SK-N-SH treated with all-trans-retinoic acid at 6 μM for 48 hours (cell line): Measurements from ENCODE around the gene CYBA.

Source experiments
- ATAC-seq: fragments of 200-7000 bp; cut with Tn5 transposase; 3 replicates; pipeline ENCODE4 v1.9.1; 2020; ENCODE audit warnings: mild to moderate bottlenecking, moderate library complexity
- ARNTL ChIP-seq: fragments of 450-650 bp; formaldehyde crosslinking; IDR thresholded peaks from 2 replicates; pipeline ENCODE4 v1.5.0; 2020; ENCODE audit warnings: low read depth, mild to moderate bottlenecking, moderate library complexity, borderline replicate concordance
- CREB5 ChIP-seq: fragments of 250-450 bp; sonication (Bioruptor Pico); IDR thresholded peaks from 2 replicates; pipeline ENCODE4 v1.5.1; 2020; ENCODE audit warnings: low read depth, mild to moderate bottlenecking, moderate library complexity
- CSDC2 ChIP-seq: fragments of 250-450 bp; sonication (Bioruptor Pico); IDR thresholded peaks from 2 replicates; pipeline ENCODE4 v1.5.0; 2020; ENCODE audit warnings: mild to moderate bottlenecking, moderate library complexity
- CSRNP3 ChIP-seq: fragments of 250-450 bp; sonication (Bioruptor Pico); IDR thresholded peaks from 2 replicates; pipeline ENCODE4 v1.5.1; 2021; ENCODE audit warnings: mild to moderate bottlenecking, moderate library complexity
- ESRRG ChIP-seq: fragments of 250-450 bp; sonication (Bioruptor Pico); IDR thresholded peaks from 2 replicates; pipeline ENCODE4 v1.6.1; 2021; ENCODE audit warnings: mild to moderate bottlenecking
- GLIS3 ChIP-seq: fragments of 250-450 bp; sonication (Bioruptor Pico); IDR thresholded peaks from 2 replicates; pipeline ENCODE4 v1.5.0; 2020; ENCODE audit warnings: mild to moderate bottlenecking, moderate library complexity
- OSR1 ChIP-seq: fragments of 250-450 bp; sonication (Bioruptor Pico); IDR thresholded peaks from 2 replicates; pipeline ENCODE4 v1.8.0; 2022; ENCODE audit warnings: moderate library complexity, mild to moderate bottlenecking, inconsistent platforms
- PATZ1 ChIP-seq: fragments of 250-450 bp; sonication (Bioruptor Pico); IDR thresholded peaks from 2 replicates; pipeline ENCODE4 v1.8.0; 2020; ENCODE audit warnings: mild to moderate bottlenecking, moderate library complexity, borderline replicate concordance
- POU6F1 ChIP-seq: fragments of 250-450 bp; sonication (Bioruptor Pico); IDR thresholded peaks from 2 replicates; pipeline ENCODE4 v1.8.0; 2021; ENCODE audit warnings: low read depth, mild to moderate bottlenecking, moderate library complexity, borderline replicate concordance
- PPARA ChIP-seq: fragments of 250-450 bp; sonication (Bioruptor Pico); IDR thresholded peaks from 2 replicates; pipeline ENCODE4 v1.5.0; 2020; ENCODE audit warnings: mild to moderate bottlenecking, borderline replicate concordance
- RARB ChIP-seq: fragments of 250-450 bp; sonication (Bioruptor Pico); IDR thresholded peaks from 2 replicates; pipeline ENCODE4 v1.8.0; 2021; ENCODE audit warnings: mild to moderate bottlenecking, moderate library complexity
- SNAI2 ChIP-seq: fragments of 250-450 bp; sonication (Bioruptor Pico); IDR thresholded peaks from 2 replicates; pipeline ENCODE4 v1.5.0; 2020; ENCODE audit warnings: mild to moderate bottlenecking, moderate library complexity
- TCF4 ChIP-seq: fragments of 250-450 bp; sonication (Bioruptor Pico); IDR thresholded peaks from 2 replicates; pipeline ENCODE4 v1.8.0; 2021; ENCODE audit warnings: mild to moderate bottlenecking, moderate library complexity, borderline replicate concordance
- TOX ChIP-seq: fragments of 250-450 bp; sonication (Bioruptor Pico); IDR thresholded peaks from 2 replicates; pipeline ENCODE4 v1.8.0; 2021; ENCODE audit warnings: mild to moderate bottlenecking, moderate library complexity, borderline replicate concordance
- ZC3H10 ChIP-seq: fragments of 250-450 bp; sonication (Bioruptor Pico); IDR thresholded peaks from 2 replicates; pipeline ENCODE4 v1.5.1; 2021; ENCODE audit warnings: mild to moderate bottlenecking, moderate library complexity
- ZFP3 ChIP-seq: fragments of 250-450 bp; sonication (Bioruptor Pico); IDR thresholded peaks from 2 replicates; pipeline ENCODE4 v1.5.0; 2020; ENCODE audit warnings: mild to moderate bottlenecking, moderate library complexity
- ZFP30 ChIP-seq: fragments of 450-650 bp; formaldehyde crosslinking; IDR thresholded peaks from 2 replicates; pipeline ENCODE4 v1.5.0; 2022; ENCODE audit warnings: mild to moderate bottlenecking, moderate library complexity
- ZNF565 ChIP-seq: fragments of 450-650 bp; formaldehyde crosslinking; conservative IDR thresholded peaks from 2 replicates; pipeline ENCODE4 v1.5.0; 2020; ENCODE audit warnings: low read depth, mild to moderate bottlenecking, moderate library complexity
- ZNF70 ChIP-seq: fragments of 450-650 bp; formaldehyde crosslinking; IDR thresholded peaks from 2 replicates; pipeline ENCODE4 v1.5.0; 2020; ENCODE audit warnings: mild to moderate bottlenecking, moderate library complexity
- ZNF8 ChIP-seq: fragments of 450-650 bp; formaldehyde crosslinking; IDR thresholded peaks from 2 replicates; pipeline ENCODE4 v1.5.0; 2020; ENCODE audit warnings: mild to moderate bottlenecking, moderate library complexity

The CYBA gene

GRCh38 chr16:88626646-88627045, 24.2 kb downstream of the CYBA start:
- no peak for ATAC-seq
- TF ChIP-seq SNAI2 (CRISPR knock-in tag), result no peak
- TF ChIP-seq ESRRG (CRISPR knock-in tag), result no peak
- no peak for TF ChIP-seq ZFP3
- TF ChIP-seq ZC3H10 (CRISPR knock-in tag), result no peak
- no peak for TF ChIP-seq TOX (CRISPR knock-in tag)
- TF ChIP-seq ARNTL (CRISPR knock-in tag), result no peak

GRCh38 chr16:88624977-88625576, 25.8 kb downstream of the CYBA start:
- TF ChIP-seq CREB5 (CRISPR knock-in tag) (no peak), PPARA (CRISPR knock-in tag) (no peak), TOX (CRISPR knock-in tag) (no peak), CSDC2 (CRISPR knock-in tag) (no peak), GLIS3 (CRISPR knock-in tag) (no peak), ESRRG (CRISPR knock-in tag) (no peak), SNAI2 (CRISPR knock-in tag) (no peak), ZFP30 (CRISPR knock-in tag) (no peak), PATZ1 (CRISPR knock-in tag) (no peak), ZNF565 (CRISPR knock-in tag) (no peak), TCF4 (CRISPR knock-in tag) (no peak), POU6F1 (no peak), CSRNP3 (CRISPR knock-in tag) (no peak)
- TF ChIP-seq, all 23 proteins: peak for 0
- no peak for ATAC-seq

- no peak for TF ChIP-seq PPARA (CRISPR knock-in tag)
- TF ChIP-seq ZNF8 (CRISPR knock-in tag), result no peak
- no peak for TF ChIP-seq TCF4 (CRISPR knock-in tag)
- no peak for TF ChIP-seq ARNTL (CRISPR knock-in tag)
- no peak for TF ChIP-seq ESRRG (CRISPR knock-in tag)
- TF ChIP-seq TOX (CRISPR knock-in tag), result no peak
- no peak for TF ChIP-seq GLIS3 (CRISPR knock-in tag)
- TF ChIP-seq CSRNP3 (CRISPR knock-in tag), result no peak
- TF ChIP-seq POU6F1, result no peak
- TF ChIP-seq ZFP3, result no peak
- no peak for TF ChIP-seq RARB (CRISPR knock-in tag)
- TF ChIP-seq ZNF70 (CRISPR knock-in tag), result no peak
- no peak for TF ChIP-seq CSDC2 (CRISPR knock-in tag)
- no peak for TF ChIP-seq PATZ1 (CRISPR knock-in tag)
- no peak for TF ChIP-seq OSR1 (CRISPR knock-in tag)
- ATAC-seq, result no peak
Observed at GRCh38 chr16:88624481-88624880, 26.4 kb downstream of the CYBA start.
